Thyroid gland (tissue), 4 donors: ENCODE results near the gene VOPP1. TPM values are rescaled to one million over a fixed set of nuclear protein-coding genes. Genes with fewer than 3 reads are reported as not detected.

Experiments used
- DNase-seq, 2 donors: peaks; one replicate each; pipeline ENCODE4 v3.0.0-alpha.2; 2019
- H3K27ac ChIP-seq, 3 donors: fragments of 200-600 bp; sonication (generic); 1 replicate in 2 of 3; 2 replicates in 1 of 3; pipeline ENCODE4 v1.5.1; 2016 to 2019; ENCODE audit warnings: mild to moderate bottlenecking in 1 of 3, moderate library complexity in 1 of 3
- H3K27me3 ChIP-seq: fragments of 200-600 bp; sonication (generic); one replicate; pipeline ENCODE4 v1.5.1; 2019
- H3K36me3 ChIP-seq, 2 donors: fragments of 200-600 bp; sonication (generic); one replicate each; pipeline ENCODE4 v1.5.1; 2016 to 2019
- H3K4me1 ChIP-seq, 2 donors: fragments of 200-600 bp; sonication (generic); one replicate each; pipeline ENCODE4 v1.5.1; 2017 to 2019
- H3K4me3 ChIP-seq, 3 donors: fragments of 200-600 bp; sonication (generic); replicated peaks in 1 of 3; 1 replicate in 2 of 3; 2 replicates in 1 of 3; pipeline ENCODE4 v1.5.1; 2016; ENCODE audit warnings: mild to moderate bottlenecking in 1 of 3
- H3K9me3 ChIP-seq: fragments of 200-600 bp; sonication (generic); one replicate; pipeline ENCODE4 v1.5.1; 2017
- POLR2A ChIP-seq, 2 donors: fragments of 450-650 bp; IDR thresholded peaks; one replicate each; pipeline ENCODE4 v1.6.1; 2017; ENCODE audit warnings: antibody characterized with exemption in 2 of 2, mild to moderate bottlenecking in 2 of 2, moderate library complexity in 1 of 2
- WGBS, 2 donors: methylation state at CpG; one replicate each; pipeline ENCODE4 v1.1.5; 2017; 5-methylcytosine and 5-hydroxymethylcytosine counted together
- intact Hi-C: fragments of 100-400 bp; cut with DNase I; formaldehyde crosslinking; loops from one replicate; pipeline ENCODE4 v1.15.1; 2023
- total RNA-seq, 4 donors: library from RNA; depleted of rRNA; stranded (reverse); fragments of >200 nt; gene quantifications; one replicate each; pipeline ENCODE4 v1.2.3, GENCODE V29; 2016
- TF ChIP-seq, protein P1 (sequence below), 6 experiments: fragments of 200-600 bp in 3 of 6; fragments of 450-650 bp in 3 of 6; sonication (generic) in 3 of 6; IDR thresholded peaks; one replicate each; pipeline ENCODE4 v1.5.1; 2016 to 2019; ENCODE audit warnings: antibody characterized with exemption in 6 of 6, mild to moderate bottlenecking in 2 of 6, inconsistent platforms in 1 of 6, moderate library complexity in 1 of 6

VOPP1 gene
- total RNA-seq, 4 donors from 2014 or later: 42.6 to 58.0 (median 46.2) TPM

DNA sequence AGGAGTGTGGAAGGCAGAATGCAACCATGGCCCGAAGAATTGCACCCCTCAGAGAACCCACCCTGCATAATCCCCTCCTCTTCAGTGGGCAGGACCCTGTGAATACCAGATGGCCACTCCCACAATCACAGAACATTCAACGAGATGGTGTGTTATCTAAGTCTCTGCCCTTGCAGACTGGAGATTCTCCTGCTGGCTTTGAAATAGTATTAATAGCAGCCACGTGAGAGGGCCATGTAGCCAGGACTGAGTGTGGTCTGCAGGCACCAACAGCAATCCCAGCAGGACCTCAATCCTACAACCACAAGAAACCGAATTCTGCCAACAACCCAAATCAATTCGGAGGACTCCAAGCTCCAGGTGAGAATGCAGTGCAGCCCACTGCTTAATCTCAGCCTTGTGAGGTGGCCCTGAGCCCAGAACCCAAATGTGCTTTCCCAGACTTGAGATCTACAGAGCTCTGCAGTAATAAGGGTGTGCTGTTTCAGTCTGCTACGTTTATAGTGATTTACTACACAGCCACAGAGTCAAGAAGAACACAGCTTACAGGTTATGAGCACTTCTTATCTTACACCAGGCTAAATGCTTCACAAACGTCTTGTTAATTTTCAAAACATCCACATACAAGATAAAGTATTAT lies 72.1 kb downstream of the VOPP1 start:
- Histone ChIP-seq H3K36me3 (peaks cover 0 to 4% of the 10 kb centered on the region in 2 donors), H3K27ac (no peak overlapping the region), H3K9me3 (no peaks in the 10 kb centered on the region), H3K27me3 (no peaks in the 10 kb centered on the region), H3K4me1 (no peaks in the 10 kb centered on the region), H3K4me3 (no peak overlapping the region)
- TF ChIP-seq POLR2A (IDR thresholded peaks at IDR 0.05): no peak
- TF ChIP-seq, protein P1, sequence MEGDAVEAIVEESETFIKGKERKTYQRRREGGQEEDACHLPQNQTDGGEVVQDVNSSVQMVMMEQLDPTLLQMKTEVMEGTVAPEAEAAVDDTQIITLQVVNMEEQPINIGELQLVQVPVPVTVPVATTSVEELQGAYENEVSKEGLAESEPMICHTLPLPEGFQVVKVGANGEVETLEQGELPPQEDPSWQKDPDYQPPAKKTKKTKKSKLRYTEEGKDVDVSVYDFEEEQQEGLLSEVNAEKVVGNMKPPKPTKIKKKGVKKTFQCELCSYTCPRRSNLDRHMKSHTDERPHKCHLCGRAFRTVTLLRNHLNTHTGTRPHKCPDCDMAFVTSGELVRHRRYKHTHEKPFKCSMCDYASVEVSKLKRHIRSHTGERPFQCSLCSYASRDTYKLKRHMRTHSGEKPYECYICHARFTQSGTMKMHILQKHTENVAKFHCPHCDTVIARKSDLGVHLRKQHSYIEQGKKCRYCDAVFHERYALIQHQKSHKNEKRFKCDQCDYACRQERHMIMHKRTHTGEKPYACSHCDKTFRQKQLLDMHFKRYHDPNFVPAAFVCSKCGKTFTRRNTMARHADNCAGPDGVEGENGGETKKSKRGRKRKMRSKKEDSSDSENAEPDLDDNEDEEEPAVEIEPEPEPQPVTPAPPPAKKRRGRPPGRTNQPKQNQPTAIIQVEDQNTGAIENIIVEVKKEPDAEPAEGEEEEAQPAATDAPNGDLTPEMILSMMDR (IDR thresholded peaks at IDR 0.05): no peak
- DNase-seq: no peak
- intact Hi-C loops: no loop called here
- 80 to 88% methylated on average over 6 to 7 of the region's 7 CpGs for WGBS, 2 donors

DNA sequence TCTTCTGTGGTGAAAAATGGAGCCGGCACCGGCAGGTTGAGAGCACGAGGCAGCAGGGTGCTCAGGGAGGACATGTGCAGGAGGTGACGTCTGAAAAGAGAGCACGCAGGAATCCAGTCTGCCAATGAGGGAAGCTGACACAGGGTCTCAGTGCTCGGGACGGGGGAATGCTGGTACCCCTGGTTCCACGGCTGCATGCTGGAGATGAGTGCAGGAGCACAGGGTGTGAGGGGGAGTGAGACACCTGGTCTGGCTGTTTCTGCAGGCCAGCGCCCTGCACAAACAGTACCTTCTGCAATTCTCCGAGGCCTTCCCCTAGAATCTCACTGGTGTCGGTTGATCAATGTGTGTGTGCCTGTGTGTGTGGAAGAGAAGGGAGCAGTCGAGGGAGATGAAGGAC lies 72.7 kb downstream of the VOPP1 start:
- Histone ChIP-seq H3K4me3 (no peak overlapping the region), H3K4me1 (no peaks in the 10 kb centered on the region), H3K27ac (no peak overlapping the region), H3K9me3 (no peaks in the 10 kb centered on the region), H3K36me3 (peaks cover 0 to 4% of the 10 kb centered on the region in 2 donors), H3K27me3 (no peaks in the 10 kb centered on the region)
- intact Hi-C loops: no loop called here
- no peak for TF ChIP-seq POLR2A (IDR thresholded peaks at IDR 0.05)
- TF ChIP-seq, protein P1 (IDR thresholded peaks at IDR 0.05): no peak
- 90 to 93% methylated on average over 12 of the region's 12 CpGs for WGBS, 2 donors
- DNase-seq: no peak

DNA sequence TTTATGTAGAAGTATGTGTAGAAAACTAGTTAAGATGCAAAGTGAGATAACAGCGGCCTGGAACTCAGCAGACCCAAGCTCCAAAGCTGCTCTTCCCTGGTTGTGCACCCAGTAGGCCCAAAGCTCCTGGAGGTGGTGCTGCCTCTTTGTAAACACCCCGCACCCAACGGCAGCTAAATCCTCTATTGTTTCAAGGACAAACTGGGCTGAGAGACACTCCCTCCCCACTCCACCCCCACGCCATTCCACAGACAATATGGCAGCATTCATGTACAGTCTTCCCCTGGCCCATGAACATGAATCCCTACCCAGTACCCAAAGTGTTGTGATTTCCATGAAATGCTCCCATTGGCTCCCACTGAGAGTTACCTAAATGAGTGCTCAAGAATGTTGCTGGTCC lies 73.5 kb downstream of the VOPP1 start:
- H3K4me3 ChIP-seq: no peak overlapping the region
- WGBS, 2 donors: 77 to 93% methylated on average over 4 of the region's 4 CpGs
- H3K27ac ChIP-seq: no peak overlapping the region
- TF ChIP-seq, protein P1 (IDR thresholded peaks at IDR 0.05): no peak
- no peak for TF ChIP-seq POLR2A (IDR thresholded peaks at IDR 0.05)
- peaks cover 0 to 4% of the 10 kb centered on the region in 2 donors for H3K36me3 ChIP-seq
- H3K4me1 ChIP-seq: no peaks in the 10 kb centered on the region
- intact Hi-C loops: no loop called here
- no peaks in the 10 kb centered on the region for H3K27me3 ChIP-seq
- no peaks in the 10 kb centered on the region for H3K9me3 ChIP-seq
- DNase-seq: no peak

GRCh38 chr7:55498142-55498541 lies 74.2 kb downstream of the VOPP1 start:
- intact Hi-C loops: no loop called here

GRCh38 chr7:55497521-55497920 lies 74.8 kb downstream of the VOPP1 start:
- no peak overlapping the region for H3K4me3 ChIP-seq
- WGBS, 2 donors: 100% methylated on average over 6 to 7 of the region's 7 CpGs
- DNase-seq: no peak
- TF ChIP-seq, protein P1 (IDR thresholded peaks at IDR 0.05): no peak
- TF ChIP-seq POLR2A (IDR thresholded peaks at IDR 0.05): no peak
- no peak overlapping the region for H3K27ac ChIP-seq
- no peaks in the 10 kb centered on the region for H3K27me3 ChIP-seq
- H3K4me1 ChIP-seq: no peaks in the 10 kb centered on the region
- H3K36me3 ChIP-seq: peaks cover 0 to 4% of the 10 kb centered on the region in 2 donors
- intact Hi-C loops: no loop called here
- no peaks in the 10 kb centered on the region for H3K9me3 ChIP-seq

More at GRCh38 chr7:55498142-55498541, 74.2 kb downstream of the VOPP1 start:
- 88 to 90% methylated on average over 7 of the region's 7 CpGs for WGBS, 2 donors
- Histone ChIP-seq H3K4me1 (no peaks in the 10 kb centered on the region), H3K4me3 (no peak overlapping the region), H3K36me3 (peaks cover 0 to 4% of the 10 kb centered on the region in 2 donors), H3K27ac (no peak overlapping the region), H3K9me3 (no peaks in the 10 kb centered on the region), H3K27me3 (no peaks in the 10 kb centered on the region)
- no peak for DNase-seq
- no peak for TF ChIP-seq POLR2A (IDR thresholded peaks at IDR 0.05)
- TF ChIP-seq, protein P1 (IDR thresholded peaks at IDR 0.05): no peak
